ENCODE results near the gene STAG1.
"Not testable (repeated sequence)": the region's sequence is repeated elsewhere in the genome, so short reads cannot be mapped to it uniquely, and the experiment has no call there.

The STAG1 gene

DNA sequence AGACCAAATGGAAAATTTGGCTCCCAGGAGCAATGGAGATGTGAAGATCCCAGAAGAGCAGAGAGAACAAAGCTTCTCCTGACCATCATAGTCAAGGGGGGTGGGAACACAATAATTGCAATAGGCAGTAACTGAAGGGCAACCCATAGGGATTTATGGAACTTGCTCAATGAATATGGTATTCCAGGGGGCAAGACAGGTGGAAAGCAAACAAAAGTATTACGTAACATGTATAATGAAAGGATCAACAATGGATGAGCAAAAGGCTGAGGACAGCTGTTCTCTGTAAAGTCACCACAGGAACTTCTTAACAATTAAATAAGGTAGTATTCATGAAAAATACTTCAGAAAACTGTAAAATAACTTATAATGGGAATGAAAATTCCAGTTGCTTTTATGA lies 275.9 kb downstream of the STAG1 start:
- H3K4me1 ChIP-seq (ENCODE audit: insufficient read depth, low read length): no peaks in the 10 kb centered on the region
- H3K4me3 ChIP-seq (ENCODE audit: low read length): no peak overlapping the region
- no peak overlapping the region for H3K9ac ChIP-seq (ENCODE audit: low read depth, low read length)
- H3K27ac ChIP-seq (ENCODE audit: low read length): no peak overlapping the region
- H3K36me3 ChIP-seq (ENCODE audit: insufficient read depth, low read depth, low read length): peaks cover 32% of the 10 kb centered on the region
- H3K9me3 ChIP-seq (ENCODE audit: insufficient read depth, low read depth, low read length): 0 out of 2 replicates have a peak, but pooled peaks cover 5% of the 10 kb centered on the region
- H3K27me3 ChIP-seq (ENCODE audit: insufficient read depth, low read length): no peaks in the 10 kb centered on the region

DNA sequence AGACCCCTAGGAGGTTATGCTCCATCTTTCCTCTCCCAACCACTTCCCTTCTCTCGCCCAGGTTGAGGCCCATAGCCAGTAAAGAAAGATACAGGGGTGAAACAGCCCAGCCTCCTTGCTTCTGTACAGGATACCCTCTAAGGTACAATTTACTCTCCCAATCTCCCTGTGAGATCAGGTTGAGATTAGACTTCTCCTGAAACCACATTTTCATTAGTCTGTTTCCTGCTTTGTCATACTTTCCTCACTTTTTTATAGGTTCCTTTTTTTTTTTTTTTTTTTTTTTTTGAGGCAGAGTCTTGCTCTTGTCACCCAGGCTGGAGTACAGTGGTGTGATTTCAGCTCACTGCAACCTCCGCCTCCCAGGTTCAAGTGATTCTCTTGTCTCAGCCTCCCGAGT lies 277.3 kb downstream of the STAG1 start:
- H3K4me1 ChIP-seq (ENCODE audit: insufficient read depth, low read length); H3K9me3 ChIP-seq (ENCODE audit: insufficient read depth, low read depth, low read length); H3K4me3 ChIP-seq (ENCODE audit: low read length); H3K27me3 ChIP-seq (ENCODE audit: insufficient read depth, low read length); H3K9ac ChIP-seq (ENCODE audit: low read depth, low read length); H3K27ac ChIP-seq (ENCODE audit: low read length): not testable (repeated sequence)
- H3K36me3 ChIP-seq (ENCODE audit: insufficient read depth, low read depth, low read length): peaks cover 32% of the 10 kb centered on the region

DNA sequence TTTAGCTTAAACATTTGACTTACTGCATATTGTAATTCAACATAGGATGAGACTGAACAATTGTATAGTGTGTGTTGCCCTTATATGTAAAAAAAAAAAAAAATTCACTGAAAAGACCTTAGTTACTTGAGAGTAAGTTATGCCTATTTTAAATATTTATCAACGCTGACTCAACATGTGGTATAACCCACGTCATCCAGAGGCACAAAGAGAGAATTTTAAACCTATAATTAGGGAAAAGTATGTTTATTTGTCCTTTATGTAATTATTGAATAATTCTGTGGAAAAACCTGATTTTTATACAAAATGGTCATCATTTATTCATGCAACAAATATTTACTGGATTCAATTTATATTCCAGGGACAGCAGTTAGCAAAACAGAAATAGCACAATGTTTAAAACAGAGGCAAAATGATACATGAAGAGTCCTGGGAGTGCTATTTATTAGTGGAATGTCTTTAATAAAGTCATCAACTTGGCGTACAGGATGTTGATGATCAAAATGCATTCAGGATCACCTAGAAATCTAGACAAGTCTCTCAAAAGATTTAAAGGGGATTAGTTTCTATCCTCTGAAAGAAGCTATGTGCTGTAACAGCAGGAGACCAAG lies 278.4 kb downstream of the STAG1 start:
- Histone ChIP-seq H3K9ac (ENCODE audit: low read depth, low read length) (no peak overlapping the region), H3K36me3 (ENCODE audit: insufficient read depth, low read depth, low read length) (peaks cover 32% of the 10 kb centered on the region), H3K4me1 (ENCODE audit: insufficient read depth, low read length) (no peaks in the 10 kb centered on the region), H3K27ac (ENCODE audit: low read length) (no peak overlapping the region), H3K4me3 (ENCODE audit: low read length) (no peak overlapping the region), H3K27me3 (ENCODE audit: insufficient read depth, low read length) (no peaks in the 10 kb centered on the region), H3K9me3 (ENCODE audit: insufficient read depth, low read depth, low read length) (0 out of 2 replicates have a peak, but pooled peaks cover 5% of the 10 kb centered on the region)

DNA sequence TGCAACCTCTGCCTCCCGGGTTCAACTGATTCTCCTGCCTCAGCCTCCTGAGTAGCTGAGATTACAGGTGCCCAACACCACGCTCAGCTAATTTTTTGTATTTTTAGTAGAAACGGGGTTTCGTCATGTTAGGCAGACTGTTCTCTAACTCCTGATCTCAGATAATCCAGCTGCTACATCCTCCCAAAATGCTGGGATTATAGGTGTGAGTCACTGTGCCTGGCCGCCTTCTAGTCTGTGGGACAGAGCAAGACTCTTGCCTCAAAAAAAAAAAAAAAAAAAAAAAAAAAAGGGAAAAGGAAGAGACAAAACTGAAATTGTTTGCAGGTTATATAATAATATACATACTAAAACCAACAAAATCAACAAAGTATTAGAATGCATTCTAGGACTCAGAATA lies 286.9 kb downstream of the STAG1 start:
- Histone ChIP-seq H3K9me3 (ENCODE audit: insufficient read depth, low read depth, low read length) (no peaks in the 10 kb centered on the region), H3K4me1 (ENCODE audit: insufficient read depth, low read length) (no peaks in the 10 kb centered on the region), H3K36me3 (ENCODE audit: insufficient read depth, low read depth, low read length) (no peaks in the 10 kb centered on the region), H3K9ac (ENCODE audit: low read depth, low read length) (no peak overlapping the region), H3K4me3 (ENCODE audit: low read length) (no peak overlapping the region), H3K27me3 (ENCODE audit: insufficient read depth, low read length) (no peaks in the 10 kb centered on the region), H3K27ac (ENCODE audit: low read length) (no peak overlapping the region)

DNA sequence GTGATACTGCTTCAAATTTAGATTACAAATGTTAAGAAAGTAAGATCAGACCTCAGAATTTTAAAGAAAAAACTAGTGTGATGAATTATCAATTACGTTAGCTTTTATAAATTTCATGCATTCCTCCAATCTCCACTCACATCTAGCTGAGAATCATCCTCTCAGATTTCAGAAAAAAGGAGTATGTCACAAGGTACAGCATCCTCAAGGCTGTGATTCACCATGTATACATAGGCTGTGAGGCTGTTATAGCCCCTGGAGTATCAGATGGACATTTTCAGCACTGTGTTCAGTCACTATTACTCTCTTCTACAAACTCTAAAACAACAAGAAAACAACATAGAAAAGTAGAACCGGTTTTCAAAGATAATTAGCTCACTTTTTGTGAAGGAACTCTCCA lies 287.7 kb downstream of the STAG1 start:
- Histone ChIP-seq H3K4me1 (ENCODE audit: insufficient read depth, low read length) (no peaks in the 10 kb centered on the region), H3K36me3 (ENCODE audit: insufficient read depth, low read depth, low read length) (no peaks in the 10 kb centered on the region), H3K27me3 (ENCODE audit: insufficient read depth, low read length) (no peaks in the 10 kb centered on the region), H3K27ac (ENCODE audit: low read length) (no peak overlapping the region), H3K9me3 (ENCODE audit: insufficient read depth, low read depth, low read length) (no peaks in the 10 kb centered on the region), H3K9ac (ENCODE audit: low read depth, low read length) (no peak overlapping the region), H3K4me3 (ENCODE audit: low read length) (no peak overlapping the region)

DNA sequence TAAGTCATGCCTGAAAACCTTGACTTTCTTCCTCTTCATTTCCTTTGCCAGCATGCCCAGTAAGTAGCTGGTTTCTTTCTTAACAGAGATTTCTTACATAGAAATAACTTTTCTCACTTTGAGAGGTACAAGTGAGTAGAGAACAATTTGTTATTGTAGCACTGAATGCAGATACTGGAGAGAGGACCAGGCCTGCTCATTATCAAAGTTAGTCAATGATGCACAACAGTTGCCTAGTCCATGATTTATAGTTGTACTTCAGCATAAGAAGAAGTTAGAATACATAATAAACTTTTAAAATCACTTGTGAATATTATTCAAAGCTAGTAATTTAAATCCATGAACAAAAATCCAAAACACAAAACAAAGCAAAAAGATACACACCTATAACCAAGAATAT lies 289.0 kb downstream of the STAG1 start:
- Histone ChIP-seq H3K4me1 (ENCODE audit: insufficient read depth, low read length) (no peaks in the 10 kb centered on the region), H3K27ac (ENCODE audit: low read length) (no peak overlapping the region), H3K9ac (ENCODE audit: low read depth, low read length) (no peak overlapping the region), H3K4me3 (ENCODE audit: low read length) (no peak overlapping the region), H3K36me3 (ENCODE audit: insufficient read depth, low read depth, low read length) (no peaks in the 10 kb centered on the region), H3K9me3 (ENCODE audit: insufficient read depth, low read depth, low read length) (peaks cover 2% of the 10 kb centered on the region; the same call in 1 of the 2 replicates), H3K27me3 (ENCODE audit: insufficient read depth, low read length) (no peaks in the 10 kb centered on the region)

DNA sequence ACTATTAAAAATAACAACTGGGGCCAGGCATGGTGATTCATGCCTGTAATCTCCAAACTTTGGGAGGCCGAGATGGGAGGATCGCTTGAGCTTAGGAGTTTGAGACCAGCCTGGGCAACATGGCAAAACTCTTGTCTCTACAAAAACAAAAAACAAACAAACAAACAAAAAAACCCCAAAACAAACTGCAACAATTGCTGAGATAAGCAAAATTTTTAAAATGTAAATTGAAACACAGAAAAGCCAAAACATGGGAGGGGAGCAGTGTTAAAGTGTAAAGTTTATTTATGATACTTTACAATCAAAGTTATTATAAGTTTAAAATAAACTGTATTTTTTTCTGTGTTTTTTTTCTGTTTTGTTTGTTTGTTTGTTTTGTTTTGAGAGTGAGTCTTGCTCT lies 294.4 kb downstream of the STAG1 start:
- Histone ChIP-seq H3K4me1 (ENCODE audit: insufficient read depth, low read length) (no peaks in the 10 kb centered on the region), H3K9ac (ENCODE audit: low read depth, low read length) (no peak overlapping the region), H3K36me3 (ENCODE audit: insufficient read depth, low read depth, low read length) (peaks cover 15% of the 10 kb centered on the region; the same call in 1 of the 2 replicates), H3K27me3 (ENCODE audit: insufficient read depth, low read length) (no peaks in the 10 kb centered on the region), H3K27ac (ENCODE audit: low read length) (no peak overlapping the region), H3K9me3 (ENCODE audit: insufficient read depth, low read depth, low read length) (peaks cover 30% of the 10 kb centered on the region), H3K4me3 (ENCODE audit: low read length) (no peak overlapping the region)

DNA sequence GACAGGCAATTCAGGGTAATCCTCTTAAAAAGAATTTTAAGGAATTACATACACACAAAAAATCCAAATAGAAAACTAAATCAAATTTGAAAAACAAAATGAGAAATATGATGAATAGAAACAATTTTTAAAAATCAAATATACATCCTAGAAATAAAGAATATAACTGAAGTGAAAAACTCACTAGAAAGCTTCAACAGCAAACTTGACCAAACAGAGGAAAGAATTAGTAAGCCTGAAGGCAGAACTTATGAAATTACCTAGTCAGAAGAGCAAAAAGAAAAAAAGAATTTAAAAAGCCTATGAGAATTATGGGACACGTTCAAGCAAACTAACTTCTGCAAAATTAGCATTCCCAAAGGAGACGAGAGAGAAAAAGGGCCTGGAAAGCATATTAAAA lies 296.0 kb downstream of the STAG1 start:
- H3K4me1 ChIP-seq (ENCODE audit: insufficient read depth, low read length): no peaks in the 10 kb centered on the region
- no peak overlapping the region for H3K27ac ChIP-seq (ENCODE audit: low read length)
- peaks cover 30% of the 10 kb centered on the region for H3K9me3 ChIP-seq (ENCODE audit: insufficient read depth, low read depth, low read length)
- H3K27me3 ChIP-seq (ENCODE audit: insufficient read depth, low read length): no peaks in the 10 kb centered on the region
- no peak overlapping the region for H3K4me3 ChIP-seq (ENCODE audit: low read length)
- peaks cover 15% of the 10 kb centered on the region; the same call in 1 of the 2 replicates for H3K36me3 ChIP-seq (ENCODE audit: insufficient read depth, low read depth, low read length)
- H3K9ac ChIP-seq (ENCODE audit: low read depth, low read length): no peak overlapping the region

DNA sequence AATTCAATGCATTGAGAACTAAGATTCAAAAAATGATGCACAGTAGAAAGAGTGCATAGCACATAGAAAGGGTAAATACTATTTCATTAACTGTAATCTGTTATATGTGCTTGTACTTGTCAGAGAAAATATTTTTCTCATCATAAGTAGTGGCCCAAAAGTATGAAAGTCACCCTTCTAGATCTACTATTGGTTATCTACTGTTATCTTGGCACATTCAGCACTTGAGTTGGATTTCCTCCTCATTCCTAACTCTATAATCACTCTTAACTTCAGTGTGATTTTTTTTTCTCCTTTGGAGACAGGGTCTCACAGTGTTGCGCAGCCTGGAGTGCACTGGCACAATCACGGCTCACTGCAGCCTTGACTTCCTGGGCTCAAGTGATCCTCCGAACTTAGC lies 307.6 kb downstream of the STAG1 start:
- H3K9me3 ChIP-seq (ENCODE audit: insufficient read depth, low read depth, low read length): no peaks in the 10 kb centered on the region
- no peak overlapping the region for H3K27ac ChIP-seq (ENCODE audit: low read length)
- no peaks in the 10 kb centered on the region for H3K27me3 ChIP-seq (ENCODE audit: insufficient read depth, low read length)
- no peak overlapping the region for H3K4me3 ChIP-seq (ENCODE audit: low read length)
- no peak overlapping the region for H3K9ac ChIP-seq (ENCODE audit: low read depth, low read length)
- H3K36me3 ChIP-seq (ENCODE audit: insufficient read depth, low read depth, low read length): peaks cover 16% of the 10 kb centered on the region; the same call in 1 of the 2 replicates
- H3K4me1 ChIP-seq (ENCODE audit: insufficient read depth, low read length): no peaks in the 10 kb centered on the region

DNA sequence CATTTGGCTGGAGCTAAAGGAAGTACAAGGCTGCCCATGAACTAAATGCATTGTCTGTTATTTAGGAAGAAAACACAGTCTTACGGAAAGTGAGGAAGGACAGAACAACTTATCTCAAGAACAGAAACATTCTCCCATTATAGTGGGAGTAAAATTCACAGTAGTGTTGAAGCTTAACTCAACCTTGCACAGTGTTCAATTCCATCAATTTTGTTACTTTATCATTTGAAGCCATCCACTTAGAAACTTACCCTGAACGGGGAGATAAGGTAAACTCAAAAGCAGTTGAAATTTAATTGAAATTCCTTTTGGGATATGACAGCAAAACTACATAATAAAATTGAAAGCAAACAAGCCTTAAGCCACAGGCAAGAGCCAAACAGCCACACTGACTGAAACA lies 315.1 kb downstream of the STAG1 start:
- Histone ChIP-seq H3K9me3 (ENCODE audit: insufficient read depth, low read depth, low read length) (no peaks in the 10 kb centered on the region), H3K27ac (ENCODE audit: low read length) (no peak overlapping the region), H3K4me1 (ENCODE audit: insufficient read depth, low read length) (no peaks in the 10 kb centered on the region), H3K4me3 (ENCODE audit: low read length) (no peak overlapping the region), H3K27me3 (ENCODE audit: insufficient read depth, low read length) (no peaks in the 10 kb centered on the region), H3K9ac (ENCODE audit: low read depth, low read length) (no peak overlapping the region), H3K36me3 (ENCODE audit: insufficient read depth, low read depth, low read length) (peaks cover 12% of the 10 kb centered on the region; the same call in 1 of the 2 replicates)

DNA sequence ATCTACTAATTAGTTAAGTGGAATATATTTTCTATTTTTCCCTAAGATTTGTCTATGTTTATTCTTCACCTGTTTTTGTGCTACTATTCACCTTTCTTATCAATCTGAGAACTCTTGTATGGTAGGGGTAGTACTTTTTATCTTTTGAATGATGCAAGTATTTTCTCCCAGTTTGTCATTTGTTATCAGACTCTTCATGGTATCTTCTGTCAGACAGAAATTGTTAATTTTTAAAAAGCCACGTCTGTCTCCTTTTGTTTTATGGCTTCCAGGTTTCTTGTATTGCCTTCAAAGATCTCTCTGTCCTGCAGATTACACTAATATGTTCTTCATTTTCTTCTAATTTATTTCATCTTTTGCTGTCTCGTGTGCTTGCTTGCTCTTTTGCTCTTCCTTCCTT lies 317.7 kb downstream of the STAG1 start:
- Histone ChIP-seq H3K27ac (ENCODE audit: low read length) (no peak overlapping the region), H3K9me3 (ENCODE audit: insufficient read depth, low read depth, low read length) (no peaks in the 10 kb centered on the region)

DNA sequence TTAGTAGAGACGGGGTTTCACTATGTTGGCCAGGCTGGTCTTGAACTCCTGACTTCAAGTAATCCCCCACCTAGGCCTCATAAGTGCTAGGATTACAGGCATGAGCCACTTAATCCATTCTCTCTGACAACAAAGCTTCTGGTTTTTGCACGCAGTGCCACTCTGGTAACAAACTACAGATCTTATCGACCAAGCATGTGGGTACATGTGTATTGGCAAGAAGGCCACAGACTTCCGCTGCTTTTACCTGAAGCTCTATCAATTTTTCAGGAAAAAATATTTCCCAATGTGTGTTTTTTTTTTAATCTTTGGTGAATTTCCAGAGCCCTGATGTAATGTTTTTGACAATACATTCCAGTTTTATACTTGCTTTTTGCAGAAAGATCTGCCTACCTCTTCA lies 319.5 kb downstream of the STAG1 start:
- Histone ChIP-seq H3K4me3 (ENCODE audit: low read length) (no peak overlapping the region), H3K9ac (ENCODE audit: low read depth, low read length) (no peak overlapping the region), H3K27ac (ENCODE audit: low read length) (no peak overlapping the region), H3K36me3 (ENCODE audit: insufficient read depth, low read depth, low read length) (peaks cover 9% of the 10 kb centered on the region), H3K4me1 (ENCODE audit: insufficient read depth, low read length) (no peaks in the 10 kb centered on the region), H3K9me3 (ENCODE audit: insufficient read depth, low read depth, low read length) (no peaks in the 10 kb centered on the region), H3K27me3 (ENCODE audit: insufficient read depth, low read length) (no peaks in the 10 kb centered on the region)

More for the DNA sequence above, 317.7 kb downstream of the STAG1 start:
- no peaks in the 10 kb centered on the region for H3K27me3 ChIP-seq (ENCODE audit: insufficient read depth, low read length)
- no peak overlapping the region for H3K9ac ChIP-seq (ENCODE audit: low read depth, low read length)
- H3K4me1 ChIP-seq (ENCODE audit: insufficient read depth, low read length): no peaks in the 10 kb centered on the region
- no peak overlapping the region for H3K4me3 ChIP-seq (ENCODE audit: low read length)
- H3K36me3 ChIP-seq (ENCODE audit: insufficient read depth, low read depth, low read length): peaks cover 9% of the 10 kb centered on the region

Data from iPS-20b (cell line).